Sigmoid colon (tissue), 3 donors: ENCODE results near the gene LRR1.

Experiments used
- POLR2A ChIP-seq, 2 donors: fragments of 450-650 bp; IDR thresholded peaks; one replicate each; pipeline ENCODE4 v1.6.1; 2016; ENCODE audit warnings: antibody characterized with exemption in 2 of 2, mild to moderate bottlenecking in 2 of 2, moderate library complexity in 2 of 2
- TF ChIP-seq, protein P1 (sequence below), 4 experiments: fragments of 450-650 bp in 3 of 4; fragments of 200-600 bp in 1 of 4; IDR thresholded peaks; one replicate each; pipeline ENCODE4 v1.5.1; 2016 to 2019; ENCODE audit warnings: antibody characterized with exemption in 4 of 4, mild to moderate bottlenecking in 3 of 4, moderate library complexity in 2 of 4

GRCh38 chr14:49594347-49595091 is 4.2 kb upstream of the LRR1 start:
- no peak for TF ChIP-seq POLR2A (IDR thresholded peaks at IDR 0.05)
- TF ChIP-seq, protein P1, sequence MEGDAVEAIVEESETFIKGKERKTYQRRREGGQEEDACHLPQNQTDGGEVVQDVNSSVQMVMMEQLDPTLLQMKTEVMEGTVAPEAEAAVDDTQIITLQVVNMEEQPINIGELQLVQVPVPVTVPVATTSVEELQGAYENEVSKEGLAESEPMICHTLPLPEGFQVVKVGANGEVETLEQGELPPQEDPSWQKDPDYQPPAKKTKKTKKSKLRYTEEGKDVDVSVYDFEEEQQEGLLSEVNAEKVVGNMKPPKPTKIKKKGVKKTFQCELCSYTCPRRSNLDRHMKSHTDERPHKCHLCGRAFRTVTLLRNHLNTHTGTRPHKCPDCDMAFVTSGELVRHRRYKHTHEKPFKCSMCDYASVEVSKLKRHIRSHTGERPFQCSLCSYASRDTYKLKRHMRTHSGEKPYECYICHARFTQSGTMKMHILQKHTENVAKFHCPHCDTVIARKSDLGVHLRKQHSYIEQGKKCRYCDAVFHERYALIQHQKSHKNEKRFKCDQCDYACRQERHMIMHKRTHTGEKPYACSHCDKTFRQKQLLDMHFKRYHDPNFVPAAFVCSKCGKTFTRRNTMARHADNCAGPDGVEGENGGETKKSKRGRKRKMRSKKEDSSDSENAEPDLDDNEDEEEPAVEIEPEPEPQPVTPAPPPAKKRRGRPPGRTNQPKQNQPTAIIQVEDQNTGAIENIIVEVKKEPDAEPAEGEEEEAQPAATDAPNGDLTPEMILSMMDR (IDR thresholded peaks at IDR 0.05), result no peak
